ENCODE results near the gene NCAPD2.
"Not testable (repeated sequence)": the region's sequence is repeated elsewhere in the genome, so short reads cannot be mapped to it uniquely, and the experiment has no call there.

The NCAPD2 gene

DNA sequence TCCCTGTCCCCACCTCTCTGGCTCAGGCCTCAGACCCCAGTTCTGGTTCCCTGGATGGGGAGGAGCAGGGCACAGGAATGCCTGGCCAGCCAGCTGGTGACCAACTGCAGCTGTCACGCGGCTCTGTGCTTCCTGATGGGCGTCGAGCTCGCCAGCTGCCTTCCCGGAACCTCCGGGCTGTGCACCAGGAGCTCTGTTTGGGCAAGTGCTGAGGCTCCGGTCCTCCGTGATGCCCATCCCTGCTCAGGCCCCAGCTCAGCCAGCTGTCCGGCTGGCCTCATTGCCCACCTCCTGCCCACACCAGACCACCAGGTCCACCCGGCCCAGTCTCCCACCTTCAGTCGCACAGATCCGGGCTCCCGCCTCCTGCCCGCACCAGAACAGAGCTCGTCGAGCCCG, 57.2 kb downstream of the NCAPD2 start:
- no peak for DNase-seq

DNA sequence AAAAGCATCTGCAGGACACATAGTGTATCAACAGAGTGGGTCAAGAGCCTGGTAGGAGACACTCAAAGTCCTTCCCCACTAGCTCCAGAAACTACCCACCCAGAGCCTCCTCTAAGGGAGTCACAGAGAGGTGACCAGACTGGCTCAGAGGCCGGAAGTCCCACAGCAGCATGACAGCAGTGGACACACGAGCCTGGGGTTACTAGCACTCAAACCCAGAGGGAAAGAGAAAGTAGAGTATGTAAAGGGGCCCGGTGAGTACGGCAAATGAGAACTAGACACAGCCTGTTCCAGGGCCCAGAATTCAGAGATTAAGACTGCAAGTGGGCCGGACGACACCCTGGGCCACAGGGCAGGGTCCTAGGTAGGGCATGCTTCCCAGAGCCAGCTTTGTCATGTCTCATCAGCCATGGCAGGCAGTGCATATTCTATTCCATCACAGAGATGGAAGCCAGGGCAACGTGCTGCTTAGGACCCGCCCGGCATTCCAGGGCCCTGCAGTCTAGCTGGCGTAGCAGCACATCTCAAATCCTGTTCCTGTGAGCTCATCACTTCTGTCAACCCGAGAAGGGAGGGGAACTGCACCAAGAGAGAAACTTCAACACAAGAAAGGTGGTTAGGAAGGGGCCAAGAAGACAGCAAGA, 57.7 kb downstream of the NCAPD2 start:
- no peak for DNase-seq

DNA sequence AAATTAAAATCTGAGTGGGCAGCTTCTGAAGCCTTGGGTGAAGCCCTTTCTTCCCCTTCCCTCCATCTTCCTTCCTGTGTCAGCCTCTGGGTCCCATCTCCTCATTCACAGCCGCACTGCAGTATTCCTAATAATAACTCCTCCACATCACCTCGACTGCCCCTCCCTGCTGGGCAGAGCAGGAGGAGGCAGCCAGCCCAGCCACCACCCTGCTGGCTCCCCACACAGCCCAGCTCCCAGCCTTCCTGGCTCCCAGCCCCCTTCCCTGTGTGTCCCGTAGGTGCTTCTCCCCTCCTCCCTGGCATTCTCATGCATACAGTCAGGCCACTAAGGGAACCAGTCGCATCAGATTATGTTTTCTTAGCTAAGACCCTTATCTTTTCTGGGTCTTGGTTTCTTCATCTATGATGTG, 58.2 kb downstream of the NCAPD2 start:
- DNase-seq, result no peak

DNA sequence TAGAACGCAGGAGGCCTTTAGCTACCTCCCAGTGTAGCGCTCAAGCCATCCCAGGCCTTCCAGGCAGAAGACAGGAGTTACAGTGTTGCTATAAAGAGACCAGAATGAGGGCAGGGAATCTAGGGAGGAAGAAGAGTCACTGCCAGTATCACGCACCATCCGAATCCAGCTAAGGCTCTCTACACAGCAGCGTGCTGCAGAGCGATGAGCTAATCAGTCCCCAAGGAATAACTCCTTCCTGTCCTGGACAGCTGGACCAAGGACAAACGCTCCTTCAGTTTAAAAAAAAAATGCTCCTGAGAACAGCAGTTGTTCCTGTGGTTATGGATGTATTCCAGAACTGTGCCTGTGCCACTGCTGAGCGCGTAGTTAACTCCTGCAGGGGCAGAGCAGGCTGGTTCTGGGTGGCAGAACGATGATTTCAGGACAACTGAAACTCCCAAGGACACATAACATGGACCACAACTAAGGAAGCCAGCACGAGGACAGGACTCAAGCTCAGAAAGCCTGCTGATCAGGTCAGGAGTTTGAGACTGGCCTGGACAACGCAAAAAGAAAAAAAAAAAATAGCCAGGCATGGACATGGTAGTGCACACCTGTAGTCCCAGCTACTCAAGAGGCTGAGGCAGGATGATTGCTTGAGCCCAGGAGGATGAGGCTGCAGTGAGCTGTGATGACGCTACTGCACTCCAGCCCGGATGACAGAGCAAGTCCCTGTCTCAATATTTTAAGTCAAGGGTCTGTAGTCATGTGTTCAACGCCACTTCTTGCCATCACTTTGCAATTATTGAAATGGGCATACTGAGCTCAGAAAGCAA, 59.4 kb downstream of the NCAPD2 start:
- DNase-seq, result no peak

DNA sequence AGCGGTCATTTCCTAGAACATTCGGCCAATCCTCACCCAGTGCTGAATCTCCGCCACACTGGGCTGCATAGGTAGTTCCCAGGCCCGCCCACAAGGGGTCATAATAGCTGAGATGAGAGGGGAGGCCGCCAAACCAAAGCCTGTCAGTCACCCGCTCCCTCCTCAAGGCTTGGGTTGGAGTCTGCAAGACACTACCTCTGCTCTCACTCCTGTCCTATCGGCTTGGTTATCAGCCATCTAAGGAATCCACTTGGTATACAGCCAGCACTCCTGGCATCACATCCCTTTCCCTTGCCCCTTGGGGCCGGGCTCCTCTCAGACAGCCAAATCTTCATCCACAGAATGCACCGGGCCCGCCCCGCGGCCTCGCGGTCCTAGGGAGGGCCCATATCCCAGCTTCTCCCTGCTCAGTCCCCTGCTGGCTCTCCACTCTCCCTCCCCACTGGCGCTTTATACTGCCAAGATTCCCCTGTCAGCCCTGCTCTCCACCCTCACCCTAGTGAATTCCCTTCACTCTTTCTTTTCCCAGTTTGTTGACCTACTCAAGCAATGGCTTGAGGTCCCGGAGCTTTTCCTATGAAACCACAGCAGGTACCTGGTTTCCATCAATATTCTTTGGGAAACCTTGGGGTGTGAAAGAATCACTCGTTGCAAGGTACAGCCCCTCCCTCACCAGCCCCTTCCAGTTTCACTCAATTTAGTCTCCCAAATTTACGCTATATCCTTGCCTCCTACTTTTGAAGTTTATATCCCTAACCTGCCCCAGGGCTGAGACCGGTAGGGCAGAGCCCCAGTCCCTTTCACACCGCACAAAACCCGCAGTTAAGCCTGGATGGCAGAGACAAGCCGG, 60.5 kb downstream of the NCAPD2 start:
- DNase-seq, result peak; percentile 70

DNA sequence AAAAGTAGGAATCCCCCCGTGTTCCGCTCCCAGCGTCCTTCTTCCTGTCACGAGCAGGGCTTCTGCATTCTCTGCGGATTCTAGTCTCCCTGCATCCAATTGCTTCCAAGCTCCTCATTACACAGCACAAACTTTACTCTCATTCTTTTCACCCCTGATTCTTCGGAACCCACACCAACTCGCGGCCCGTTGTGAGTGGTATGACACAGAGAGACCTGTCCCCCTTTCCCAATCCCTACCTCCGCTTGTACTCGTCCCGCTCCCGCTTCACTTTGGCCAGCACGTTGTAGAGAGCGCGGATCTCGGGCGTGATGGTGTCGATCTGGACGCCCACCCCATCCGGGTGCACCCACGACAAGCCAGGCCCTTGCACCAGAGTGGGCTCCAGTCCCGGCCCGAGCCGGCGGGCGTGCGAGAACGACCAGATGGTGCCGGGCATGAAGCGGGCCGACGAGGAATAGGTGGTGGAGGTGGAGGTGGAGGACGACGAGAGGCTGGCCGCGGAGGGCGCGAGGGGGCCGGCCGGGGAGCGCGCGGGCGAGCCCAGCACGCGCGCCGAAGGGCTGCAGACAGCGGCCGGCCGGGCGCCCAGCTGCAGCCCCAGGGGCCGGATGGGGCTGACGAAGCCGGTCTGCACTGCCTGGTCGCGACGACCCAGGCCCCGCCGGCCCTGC, 61.3 kb downstream of the NCAPD2 start:
- no peak for DNase-seq

DNA sequence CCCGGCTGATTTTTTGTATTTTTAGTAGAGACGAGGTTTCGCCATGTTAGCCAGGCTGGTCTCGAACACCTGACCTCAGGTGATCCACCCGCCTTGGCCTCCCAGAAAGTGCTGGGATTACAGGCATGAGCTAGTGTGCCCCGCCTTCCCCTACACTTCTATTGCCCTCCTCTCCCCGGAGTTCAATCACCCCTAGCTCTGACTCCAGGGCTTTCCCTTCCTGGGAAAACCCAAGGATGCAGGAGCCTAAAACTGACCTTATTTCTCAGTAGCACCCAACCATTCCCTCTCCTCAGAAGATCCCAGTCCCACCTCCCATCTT, 62.6 kb downstream of the NCAPD2 start:
- DNase-seq, result not testable (repeated sequence)

DNA sequence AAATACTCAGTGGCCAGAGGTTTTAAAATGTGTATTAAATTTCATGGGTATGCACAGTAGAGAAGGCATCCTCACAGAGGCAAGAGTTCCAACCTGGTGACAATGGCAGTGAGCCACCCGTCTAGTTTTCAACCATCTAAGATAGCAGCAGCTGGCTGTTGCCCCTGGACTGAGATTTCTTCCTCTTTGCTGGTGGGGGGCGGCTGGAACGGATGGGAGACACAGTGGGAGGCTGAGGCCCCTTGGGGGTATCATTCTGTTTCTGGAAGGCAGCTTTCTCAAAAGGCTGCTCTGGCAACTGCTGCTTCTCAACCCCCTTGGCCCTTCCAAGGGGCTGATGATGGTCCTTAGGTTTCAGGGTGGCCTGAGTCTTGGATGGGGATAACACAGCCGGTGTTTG, 63.0 kb downstream of the NCAPD2 start:
- DNase-seq, result no peak

DNA sequence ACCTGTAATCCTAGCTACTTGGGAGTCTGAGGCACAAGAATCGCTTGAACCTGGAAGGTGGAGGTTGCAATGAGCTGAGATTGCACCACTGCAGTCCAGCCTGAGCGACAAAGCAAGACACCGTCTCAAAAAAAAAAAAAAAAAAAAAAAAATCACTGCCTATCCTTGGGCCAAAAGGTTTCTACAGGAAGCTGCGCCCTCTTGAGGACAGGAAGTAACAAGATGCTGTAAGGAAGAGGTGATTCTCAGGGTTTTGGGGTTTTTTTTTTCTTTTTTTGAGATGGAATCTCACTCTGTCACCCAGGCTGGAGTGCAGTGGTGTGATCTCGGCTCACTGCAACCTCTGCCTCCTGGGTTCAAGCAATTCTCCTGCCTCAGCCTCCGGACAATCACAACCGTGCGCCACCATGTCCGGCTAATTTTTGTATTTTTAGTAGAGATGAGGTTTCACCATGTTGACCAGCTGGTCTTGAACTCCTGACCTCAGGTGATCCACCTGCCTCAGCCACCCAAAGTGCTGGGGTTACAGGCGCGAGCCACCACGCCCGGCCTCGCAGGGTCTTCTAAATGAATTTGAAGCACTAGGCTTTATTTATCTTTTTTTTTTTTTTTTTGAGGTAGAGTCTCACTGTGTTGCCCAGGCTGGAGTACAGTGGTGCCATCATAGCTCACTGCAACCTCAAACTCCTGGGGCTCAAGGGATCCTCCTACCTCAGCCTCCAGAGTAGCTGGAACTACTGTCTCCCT, 64.3 kb downstream of the NCAPD2 start:
- peak; percentile 73 for DNase-seq

DNA sequence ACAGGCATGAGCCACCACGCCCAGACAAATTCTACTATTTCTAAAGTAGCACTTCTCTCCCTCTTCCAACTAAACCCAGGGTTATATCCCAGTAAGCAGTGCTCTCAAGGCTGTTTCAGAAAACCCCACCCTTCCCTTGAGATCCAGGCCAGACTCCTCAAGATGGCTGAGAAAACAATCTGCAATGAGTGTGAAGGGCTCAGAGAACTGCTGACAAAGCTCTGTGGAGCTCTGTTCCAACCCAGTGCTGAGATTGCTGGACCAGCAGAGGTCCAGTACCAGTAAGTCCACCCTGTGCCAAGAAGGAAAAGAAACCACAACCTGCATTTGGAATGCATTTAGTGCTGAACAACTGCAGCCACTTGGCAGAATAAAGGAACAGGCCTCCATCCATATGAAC, 65.6 kb downstream of the NCAPD2 start:
- DNase-seq, result no peak

DNA sequence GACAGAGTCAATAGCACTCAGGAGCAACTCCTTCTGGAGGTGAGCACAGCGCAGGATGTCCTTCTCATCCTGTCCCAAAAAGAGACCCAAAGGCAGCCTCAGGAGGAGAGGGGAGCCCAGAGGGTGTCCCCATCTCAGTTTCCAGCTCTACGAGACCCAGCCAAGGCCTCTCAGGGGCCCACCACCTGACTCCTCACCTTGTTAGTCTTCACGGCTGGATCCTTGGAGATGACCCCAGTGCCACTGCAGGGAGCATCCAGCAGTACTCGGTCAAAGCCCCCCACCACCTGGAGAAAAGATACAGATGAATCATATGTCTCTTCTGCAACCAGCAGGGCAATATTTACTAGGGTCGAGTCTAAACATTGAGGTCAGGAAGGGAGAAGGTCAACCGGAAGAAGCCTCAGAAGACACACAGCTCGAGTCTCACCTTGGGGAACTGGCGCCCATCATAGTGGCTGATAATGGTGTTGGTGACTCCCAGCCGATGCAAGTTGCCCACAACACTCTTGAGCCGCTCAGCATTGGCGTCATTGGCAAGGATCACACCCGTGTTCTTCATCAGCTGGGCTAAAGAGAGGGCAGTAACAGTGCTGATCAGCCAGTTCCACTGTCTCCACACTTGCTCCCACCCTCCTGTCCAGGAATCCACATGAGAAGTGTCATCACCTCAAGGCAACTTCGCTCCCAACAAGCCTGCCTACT, 66.8 kb downstream of the NCAPD2 start:
- DNase-seq, result no peak

DNA sequence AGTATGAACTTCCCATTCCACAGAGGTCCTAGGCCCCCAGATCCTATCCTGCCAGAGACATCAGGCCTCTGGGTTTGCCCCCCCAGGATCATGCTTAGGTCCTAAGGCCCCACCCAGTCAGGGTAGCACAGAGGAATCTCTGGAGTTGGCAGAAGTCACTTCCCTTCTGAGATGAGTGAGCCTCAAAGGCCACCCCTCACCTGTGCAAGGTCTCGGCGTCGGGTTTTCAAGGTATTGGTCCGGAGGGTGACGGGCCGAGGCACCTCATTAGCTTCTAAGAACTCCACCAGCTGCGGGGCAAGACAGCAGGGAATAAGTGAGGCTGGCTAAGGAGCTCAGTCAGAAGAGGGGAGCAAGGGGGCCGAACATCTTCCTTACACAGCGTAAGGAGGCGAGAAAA, 69.0 kb downstream of the NCAPD2 start:
- DNase-seq, result peak; percentile 16

DNA sequence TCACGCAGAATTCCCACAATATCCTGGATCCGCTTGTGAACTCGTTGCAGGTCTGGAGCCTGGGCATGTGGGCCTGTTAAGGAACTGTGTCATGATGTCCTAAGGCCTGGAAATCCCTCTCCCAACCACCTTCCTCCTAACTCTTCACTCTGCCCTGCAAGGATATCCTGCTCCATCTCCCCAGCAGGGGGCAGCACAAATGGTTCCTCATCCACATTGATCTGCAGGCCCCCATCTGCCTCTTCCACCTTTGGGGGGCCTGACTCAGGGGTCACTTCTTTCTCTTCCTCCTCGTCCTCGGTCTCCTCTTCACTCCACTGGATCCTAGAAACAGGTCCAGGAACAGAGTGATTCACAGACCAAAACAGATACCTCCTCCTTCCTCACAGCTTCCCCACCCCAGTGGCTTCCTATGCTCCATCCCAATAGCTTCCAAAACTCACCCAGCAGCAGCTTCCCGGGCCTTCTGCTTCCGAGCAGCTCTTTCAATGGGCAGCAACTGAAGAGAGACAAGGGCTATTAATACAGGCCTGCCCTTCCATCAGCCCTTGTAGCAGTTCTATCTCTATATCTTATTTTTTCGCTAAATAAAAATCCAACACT, 69.6 kb downstream of the NCAPD2 start:
- peak; percentile 49 for DNase-seq

DNA sequence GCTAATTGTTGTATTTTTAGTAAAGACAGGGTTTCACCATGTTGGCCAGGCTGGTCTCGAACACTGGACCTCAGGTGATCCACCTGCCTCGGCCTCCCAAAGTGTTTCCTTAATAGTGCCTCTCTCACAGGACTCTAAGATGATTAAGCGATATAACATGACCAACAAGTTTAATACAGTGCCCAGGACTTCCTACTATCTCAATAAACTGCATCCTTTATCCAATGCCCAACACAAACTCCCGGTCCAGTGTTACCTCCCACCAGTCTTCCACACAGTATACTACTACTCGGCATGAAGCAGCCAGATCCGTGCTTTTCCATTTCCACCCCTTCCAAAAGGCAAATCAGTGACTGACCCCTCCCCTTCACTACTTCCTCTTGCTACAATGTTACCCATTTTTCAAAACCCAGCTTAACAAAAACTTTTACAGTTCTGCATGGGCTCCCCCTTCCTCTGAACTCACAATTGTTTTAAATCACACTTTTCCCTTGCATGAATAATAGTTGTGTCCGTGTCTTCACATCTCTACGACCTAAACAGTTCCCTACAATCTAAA, 73.3 kb downstream of the NCAPD2 start:
- DNase-seq, result no peak

DNA sequence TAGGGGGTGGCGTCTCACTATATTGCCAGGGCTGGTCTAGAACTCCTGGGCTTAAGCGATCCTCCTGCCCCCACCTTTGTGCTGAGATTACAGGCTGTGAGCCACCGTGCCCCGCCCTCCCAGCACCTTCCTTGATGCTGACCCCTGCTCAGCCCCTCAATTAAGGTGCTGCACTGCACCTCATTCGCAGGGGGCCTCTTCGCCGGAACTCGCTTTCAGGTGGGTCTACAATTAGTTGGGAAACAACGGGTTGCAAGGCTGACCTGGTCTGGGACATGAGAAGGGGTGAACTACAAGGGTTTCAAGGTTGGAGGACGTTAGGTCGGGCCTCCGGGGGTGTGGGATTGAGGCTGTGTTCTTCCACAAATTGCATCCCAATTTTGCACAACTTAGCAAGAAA, 75.4 kb downstream of the NCAPD2 start:
- no peak for DNase-seq

DNA sequence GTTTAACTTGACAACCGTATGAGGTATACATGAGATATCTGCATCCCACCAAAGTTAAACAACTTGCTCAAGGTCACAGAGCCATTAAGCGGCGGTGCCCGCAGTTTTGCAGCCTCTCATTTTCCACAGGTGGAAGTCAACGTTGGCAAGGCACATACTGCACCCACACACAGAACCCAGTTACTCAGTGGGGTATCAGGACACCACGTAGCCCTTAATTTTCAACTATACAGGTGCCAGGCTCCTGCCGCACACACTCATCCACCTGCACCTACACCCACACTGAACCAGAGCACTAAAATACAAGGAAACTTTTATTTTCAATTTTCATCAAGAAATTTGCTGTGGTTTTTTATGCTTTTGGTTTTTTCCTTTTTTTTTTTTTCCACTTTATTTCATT, 75.9 kb downstream of the NCAPD2 start:
- DNase-seq, result no peak

DNA sequence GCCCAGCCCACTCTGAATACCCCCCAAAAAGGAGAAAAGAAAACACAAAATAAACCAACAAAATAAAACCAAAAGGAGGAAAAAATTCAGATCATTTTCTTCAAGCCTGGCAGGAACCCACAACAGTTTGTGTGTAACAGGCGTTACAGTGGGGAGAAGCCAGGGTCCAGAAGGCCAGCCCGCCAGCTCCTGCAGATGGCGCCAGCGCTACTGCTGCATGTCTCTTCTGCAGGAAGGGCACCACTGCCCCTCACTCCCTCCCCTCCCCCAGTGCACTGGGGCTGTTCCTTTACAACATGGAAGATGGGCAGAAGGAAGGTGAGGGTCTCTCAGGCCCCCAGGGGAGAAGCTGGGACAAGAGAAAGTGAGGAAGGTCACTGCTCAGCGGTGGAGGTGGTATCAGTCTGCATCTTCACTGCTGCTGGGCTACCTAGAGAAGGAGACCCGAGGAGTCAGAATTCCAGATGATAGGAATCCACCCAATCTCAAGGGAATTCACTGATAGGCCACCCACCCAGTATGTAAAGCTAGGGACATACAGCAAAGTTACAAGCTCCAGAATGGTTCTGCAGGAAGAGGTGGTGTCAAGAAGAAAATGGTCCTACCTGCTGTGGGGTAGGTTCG, 76.5 kb downstream of the NCAPD2 start:
- DNase-seq, result peak; percentile 54

DNA sequence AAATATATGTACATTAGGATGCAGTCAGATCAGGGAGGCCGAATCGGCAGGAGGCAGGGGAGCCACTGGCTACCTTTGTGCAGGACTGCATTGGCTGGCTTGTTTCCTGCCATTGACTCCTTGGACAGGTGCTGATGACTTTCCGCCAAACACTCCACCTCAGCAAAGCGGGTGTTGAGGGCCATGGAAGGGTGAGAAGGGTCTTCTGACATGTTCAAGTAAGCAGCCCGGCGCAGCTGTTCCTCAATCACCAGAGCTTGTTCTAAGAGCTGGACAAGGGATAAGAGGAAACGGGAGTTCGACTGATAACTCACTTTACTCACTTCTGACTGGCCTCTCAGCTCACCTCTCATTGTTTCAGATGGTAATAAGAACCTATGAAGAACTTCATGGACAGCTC, 79.1 kb downstream of the NCAPD2 start:
- no peak for DNase-seq

DNA sequence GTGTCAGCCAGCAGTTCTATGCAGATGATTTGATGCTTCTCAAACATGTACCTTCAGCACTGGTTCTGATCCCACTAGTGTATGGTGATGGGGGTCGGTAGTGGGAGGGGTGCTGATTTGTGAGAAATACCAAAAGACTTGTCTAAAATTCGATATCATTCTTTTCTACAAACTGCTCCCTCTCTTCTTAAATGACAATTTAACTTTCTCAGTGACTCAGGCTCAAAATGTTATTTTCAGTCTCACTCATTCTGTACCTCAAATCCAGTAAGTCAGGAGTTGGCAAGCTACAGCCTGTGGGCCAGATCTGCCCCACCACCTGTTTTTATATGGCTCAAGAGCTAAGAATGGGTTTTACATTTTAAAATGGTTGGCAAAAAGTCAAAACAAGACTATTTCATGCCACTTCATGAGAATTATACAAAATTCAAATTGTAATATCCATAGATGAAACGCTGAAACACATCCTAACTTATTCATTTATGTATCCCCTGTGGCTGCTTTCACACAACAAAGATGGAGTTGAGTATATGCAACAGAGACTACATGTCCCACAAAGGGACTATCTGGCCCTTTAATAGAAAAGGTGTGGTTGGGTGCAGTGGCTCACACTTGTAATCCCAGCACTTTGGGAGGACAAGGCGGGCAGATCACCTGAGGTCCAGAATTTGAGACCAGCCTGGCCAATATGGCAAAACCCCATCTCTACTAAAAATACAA, 80.8 kb downstream of the NCAPD2 start:
- no peak for DNase-seq

DNA sequence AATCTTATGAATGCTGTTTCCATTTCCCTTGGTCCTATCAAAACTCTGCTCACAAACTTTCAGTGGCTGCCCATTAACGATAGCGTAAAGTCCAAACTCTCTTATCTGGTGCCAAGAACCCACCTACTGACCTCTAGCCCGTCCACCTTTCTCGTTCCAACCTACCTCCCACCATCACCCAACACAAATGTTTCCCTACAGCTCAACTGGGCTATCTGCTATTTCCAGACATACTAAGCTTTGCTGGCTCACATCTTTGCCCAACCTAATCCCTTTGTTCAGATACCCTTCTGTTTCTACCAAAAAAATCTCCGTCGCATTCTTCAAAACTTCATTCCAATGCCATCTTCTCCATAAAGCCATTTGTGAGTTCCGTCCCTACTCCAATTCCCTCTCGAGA, 81.7 kb downstream of the NCAPD2 start:
- DNase-seq, result no peak
